H9 (cell line): ENCODE measurements around the gene ULK4. TPM values are rescaled to one million over a fixed set of nuclear protein-coding genes. Genes with fewer than 3 reads are reported as not detected.

Experiments used
- DNase-seq: peaks from one replicate; pipeline ENCODE4 v3.0.0-alpha.2; 2017
- H2AFZ ChIP-seq: one replicate; pipeline ENCODE4 v1.6.1; 2013; ENCODE audit warnings: mild to moderate bottlenecking, low read length, control low read depth, moderate library complexity
- H2AK5ac ChIP-seq: 2 replicates; pipeline ENCODE4 v1.6.1; 2013; ENCODE audit warnings: low read length, control low read depth, mixed read lengths; ENCODE audit not compliant: insufficient read length
- H2BK120ac ChIP-seq: one replicate; pipeline ENCODE4 v1.6.1; 2013; ENCODE audit warnings: low read depth, mild to moderate bottlenecking, low read length, control low read depth, inconsistent platforms; ENCODE audit not compliant: poor library complexity, severe bottlenecking
- H2BK12ac ChIP-seq: 2 replicates; pipeline ENCODE4 v1.6.1; 2013; ENCODE audit warnings: low read length, control low read depth, mixed read lengths, low read depth; ENCODE audit not compliant: insufficient read length
- H2BK15ac ChIP-seq: 2 replicates; pipeline ENCODE4 v1.6.1; 2013; ENCODE audit warnings: low read depth, low read length, control low read depth
- H2BK20ac ChIP-seq: one replicate; pipeline ENCODE4 v1.6.1; 2013; ENCODE audit warnings: low read depth, mild to moderate bottlenecking, low read length, control low read depth, inconsistent platforms; ENCODE audit not compliant: poor library complexity, severe bottlenecking
- H2BK5ac ChIP-seq: 2 replicates; pipeline ENCODE4 v1.6.1; 2013; ENCODE audit warnings: low read length, control low read depth, mixed read lengths; ENCODE audit not compliant: insufficient read length
- H3K14ac ChIP-seq: 2 replicates; pipeline ENCODE4 v1.6.1; 2013; ENCODE audit warnings: low read length, control low read depth; ENCODE audit not compliant: insufficient read depth
- H3K18ac ChIP-seq: 2 replicates; pipeline ENCODE4 v1.6.1; 2013; ENCODE audit warnings: low read depth, mild to moderate bottlenecking, mixed read lengths, low read length, control low read depth; ENCODE audit not compliant: insufficient read length
- H3K23ac ChIP-seq: 2 replicates; pipeline ENCODE4 v1.6.1; 2013; ENCODE audit warnings: low read length, control low read depth, mixed read lengths, low read depth; ENCODE audit not compliant: insufficient read length
- H3K23me2 ChIP-seq: 2 replicates; pipeline ENCODE4 v1.6.1; 2013; ENCODE audit warnings: low read depth, mild to moderate bottlenecking, mixed read lengths, low read length, control low read depth; ENCODE audit not compliant: insufficient read length, poor library complexity, severe bottlenecking
- H3K27ac ChIP-seq: 2 replicates; pipeline ENCODE4 v1.5.1; 2013; ENCODE audit warnings: low read length, control low read depth, mixed read lengths, low read depth; ENCODE audit not compliant: insufficient read length
- H3K27me3 ChIP-seq: 2 replicates; pipeline ENCODE4 v1.6.1; 2013; ENCODE audit warnings: low read length, control low read depth, inconsistent platforms; ENCODE audit not compliant: insufficient read depth
- H3K4ac ChIP-seq: 2 replicates; pipeline ENCODE4 v1.6.1; 2013; ENCODE audit warnings: low read depth, mild to moderate bottlenecking, control low read depth, inconsistent platforms, low read length, moderate library complexity
- H3K4me1 ChIP-seq: 2 replicates; pipeline ENCODE4 v1.6.1; 2013; ENCODE audit warnings: low read length, control low read depth, inconsistent platforms; ENCODE audit not compliant: insufficient read depth
- H3K4me2 ChIP-seq: 2 replicates; pipeline ENCODE4 v1.6.1; 2013; ENCODE audit warnings: low read length, control low read depth, mixed read lengths; ENCODE audit not compliant: insufficient read length, insufficient read depth
- H3K56ac ChIP-seq: 2 replicates; pipeline ENCODE4 v1.6.1; 2013; ENCODE audit warnings: low read depth, mild to moderate bottlenecking, mixed read lengths, low read length, control low read depth; ENCODE audit not compliant: insufficient read length
- H3K79me1 ChIP-seq: 2 replicates; pipeline ENCODE4 v1.6.1; 2013; ENCODE audit warnings: low read depth, mild to moderate bottlenecking, moderate library complexity, low read length, control low read depth, inconsistent platforms; ENCODE audit not compliant: insufficient read depth, poor library complexity, severe bottlenecking
- H3K79me2 ChIP-seq: 2 replicates; pipeline ENCODE4 v1.6.1; 2013; ENCODE audit warnings: low read length, control low read depth, inconsistent platforms; ENCODE audit not compliant: insufficient read depth
- H3K9ac ChIP-seq: 2 replicates; pipeline ENCODE4 v1.6.1; 2013; ENCODE audit warnings: low read length, control low read depth, mixed read lengths; ENCODE audit not compliant: insufficient read length; ENCODE audit errors: extremely low read depth
- H3K9me3 ChIP-seq: one replicate; pipeline ENCODE4 v1.6.1; 2013; ENCODE audit warnings: low read depth, low read length, inconsistent platforms; ENCODE audit not compliant: control insufficient read depth
- H3T11ph ChIP-seq: one replicate; pipeline ENCODE4 v1.6.1; 2013; ENCODE audit warnings: mild to moderate bottlenecking, low read length, control low read depth, inconsistent platforms
- H4K20me1 ChIP-seq: one replicate; pipeline ENCODE4 v1.6.1; 2013; ENCODE audit not compliant: control insufficient read depth, insufficient read length, insufficient read depth
- H4K5ac ChIP-seq: 2 replicates; pipeline ENCODE4 v1.6.1; 2013; ENCODE audit warnings: low read depth, mild to moderate bottlenecking, mixed read lengths, low read length, control low read depth; ENCODE audit not compliant: insufficient read length
- H4K8ac ChIP-seq: replicated peaks from 2 replicates; pipeline ENCODE4 v1.6.1; 2013; ENCODE audit warnings: low read length, control low read depth, mixed read lengths, low read depth; ENCODE audit not compliant: insufficient read length
- H4K91ac ChIP-seq: 2 replicates; pipeline ENCODE4 v1.6.1; 2013; ENCODE audit warnings: low read depth, mild to moderate bottlenecking, moderate library complexity, mixed read lengths, low read length, control low read depth; ENCODE audit not compliant: insufficient read length
- H3K27ac Mint-ChIP-seq, 3 experiments: 2 replicates in 2 of 3; 3 replicates in 1 of 3; pipeline ENCODE4 v1.8.0; 2020 to 2021; ENCODE audit warnings: mixed read lengths in 3 of 3, mild to moderate bottlenecking in 1 of 3, moderate library complexity in 1 of 3
- H3K27me3 Mint-ChIP-seq: 2 replicates; pipeline ENCODE4 v1.8.0; 2021; ENCODE audit warnings: low read depth, mild to moderate bottlenecking, moderate library complexity, mixed read lengths
- H3K36me3 Mint-ChIP-seq, 3 experiments: 2 replicates in 2 of 3; 3 replicates in 1 of 3; pipeline ENCODE4 v1.8.0; 2020 to 2021; ENCODE audit warnings: low read depth in 3 of 3, mixed read lengths in 3 of 3; ENCODE audit not compliant: insufficient read depth in 1 of 3
- H3K4me1 Mint-ChIP-seq, 2 experiments: 2 replicates each; pipeline ENCODE4 v1.8.0; 2020; ENCODE audit warnings: mixed read lengths in 2 of 2
- H3K4me3 Mint-ChIP-seq, 2 experiments: 2 replicates in 1 of 2; 3 replicates in 1 of 2; pipeline ENCODE4 v1.8.0; 2020 to 2021; ENCODE audit warnings: mild to moderate bottlenecking in 2 of 2, mixed read lengths in 2 of 2, moderate library complexity in 1 of 2
- H3K9me3 Mint-ChIP-seq, 2 experiments: 2 replicates in 1 of 2; 3 replicates in 1 of 2; pipeline ENCODE4 v1.8.0; 2020; ENCODE audit warnings: mild to moderate bottlenecking in 2 of 2, mixed read lengths in 2 of 2, moderate library complexity in 1 of 2
- WGBS: extraction: QIAGEN DNeasy Blood & Tissue Kit; methylation state at CpG from one replicate; pipeline ENCODE4 v1.1.7; 2013; ENCODE audit warnings: missing lambda C conversion rate, low lambda C conversion rate, mixed read lengths; ENCODE audit not compliant: insufficient read length; ENCODE audit errors: extremely low coverage; 5-methylcytosine and 5-hydroxymethylcytosine counted together
- total RNA-seq: library from RNA; stranded (reverse); gene quantifications from 2 replicates; pipeline ENCODE4 v1.2.1, GENCODE V29; 2021
- TF ChIP-seq, protein P1 (sequence below): fragments of 200-600 bp; sonication (generic); conservative IDR thresholded peaks from 3 replicates; pipeline ENCODE4 v1.8.0; 2021; ENCODE audit warnings: antibody characterized with exemption, mild to moderate bottlenecking

Gene ULK4
- total RNA-seq, 1 experiment from 2014 or later: 12.9 TPM

DNA sequence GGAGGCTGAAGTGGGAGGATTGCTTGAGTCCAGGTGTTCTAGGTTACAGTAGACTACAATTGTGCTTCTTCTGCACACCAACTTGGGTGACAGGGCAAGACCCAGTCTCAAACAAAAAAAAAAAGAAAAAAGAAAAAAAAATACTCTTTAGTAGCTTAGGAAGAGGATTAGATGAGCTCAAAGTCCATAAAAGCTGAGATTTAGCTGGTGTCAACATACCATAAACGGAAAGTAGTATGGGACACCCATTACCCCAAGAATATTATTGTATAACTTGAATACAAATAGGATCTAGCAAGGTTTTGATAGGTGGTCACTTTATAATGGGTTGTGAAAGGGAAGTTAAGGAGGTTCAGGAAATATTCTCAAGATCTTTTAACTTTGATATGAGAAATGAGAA is 38.0 kb upstream of the ULK4 start:
- WGBS: no CpG with 5 or more reads among the region's 1 CpG
- Mint-ChIP-seq H3K4me1 (peaks cover 4 to 7% of the 10 kb centered on the region in 2 experiments; a peak in 2 of 4 replicates), H3K4me3 (no peak overlapping the region)

More for the DNA sequence above, 38.0 kb upstream of the ULK4 start:
- no peaks in the 10 kb centered on the region; the same call in 1 of the 2 replicates for H3K27me3 Mint-ChIP-seq
- Histone ChIP-seq H4K8ac (no peak overlapping the region), H3K14ac (no peak overlapping the region), H3K27ac (no peak overlapping the region), H3K79me1 (no peaks in the 10 kb centered on the region), H3K23ac (no peak overlapping the region), H3K18ac (no peak overlapping the region), H3K4me1 (no peaks in the 10 kb centered on the region), H3K56ac (no peak overlapping the region), H2BK120ac (no peak overlapping the region), H4K5ac (no peak overlapping the region), H3K9ac (no peak overlapping the region), H3K79me2 (no peaks in the 10 kb centered on the region), H3K27me3 (no peaks in the 10 kb centered on the region), H2BK20ac (no peak overlapping the region), H2AK5ac (no peak overlapping the region), H3K23me2 (no peaks in the 10 kb centered on the region), H3K9me3 (no peaks in the 10 kb centered on the region), H2BK15ac (no peak overlapping the region), H2AFZ (no peak overlapping the region), H2BK5ac (no peak overlapping the region), H3T11ph (no peak overlapping the region), H2BK12ac (no peak overlapping the region), H3K4ac (no peak overlapping the region), H4K20me1 (no peaks in the 10 kb centered on the region), H3K4me2 (no peak overlapping the region), H4K91ac (no peak overlapping the region)
- peaks cover 8 to 12% of the 10 kb centered on the region in 2 experiments for H3K9me3 Mint-ChIP-seq
- TF ChIP-seq, protein P1, sequence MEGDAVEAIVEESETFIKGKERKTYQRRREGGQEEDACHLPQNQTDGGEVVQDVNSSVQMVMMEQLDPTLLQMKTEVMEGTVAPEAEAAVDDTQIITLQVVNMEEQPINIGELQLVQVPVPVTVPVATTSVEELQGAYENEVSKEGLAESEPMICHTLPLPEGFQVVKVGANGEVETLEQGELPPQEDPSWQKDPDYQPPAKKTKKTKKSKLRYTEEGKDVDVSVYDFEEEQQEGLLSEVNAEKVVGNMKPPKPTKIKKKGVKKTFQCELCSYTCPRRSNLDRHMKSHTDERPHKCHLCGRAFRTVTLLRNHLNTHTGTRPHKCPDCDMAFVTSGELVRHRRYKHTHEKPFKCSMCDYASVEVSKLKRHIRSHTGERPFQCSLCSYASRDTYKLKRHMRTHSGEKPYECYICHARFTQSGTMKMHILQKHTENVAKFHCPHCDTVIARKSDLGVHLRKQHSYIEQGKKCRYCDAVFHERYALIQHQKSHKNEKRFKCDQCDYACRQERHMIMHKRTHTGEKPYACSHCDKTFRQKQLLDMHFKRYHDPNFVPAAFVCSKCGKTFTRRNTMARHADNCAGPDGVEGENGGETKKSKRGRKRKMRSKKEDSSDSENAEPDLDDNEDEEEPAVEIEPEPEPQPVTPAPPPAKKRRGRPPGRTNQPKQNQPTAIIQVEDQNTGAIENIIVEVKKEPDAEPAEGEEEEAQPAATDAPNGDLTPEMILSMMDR: no peak
- H3K27ac Mint-ChIP-seq: no peak overlapping the region
- no peak for DNase-seq
- peaks cover 2 to 9% (median 2%) of the 10 kb centered on the region in 3 experiments; a peak in 4 of 7 replicates for H3K36me3 Mint-ChIP-seq
